Muscle layer of duodenum (tissue), 2 donors: Measurements from ENCODE around the gene ZC3H18.

Experiments used
- H3K27ac ChIP-seq: one replicate; pipeline ENCODE4 v1.7.0; 2013; ENCODE audit warnings: mild to moderate bottlenecking, low read length
- H3K27me3 ChIP-seq: one replicate; pipeline ENCODE4 v1.7.0; 2013; ENCODE audit warnings: low read depth, mild to moderate bottlenecking, control low read depth, low read length
- H3K36me3 ChIP-seq, 2 donors: one replicate each; pipeline ENCODE4 v1.7.0; 2013; ENCODE audit warnings: low read length in 2 of 2, control low read depth in 1 of 2, mild to moderate bottlenecking in 1 of 2; ENCODE audit not compliant: insufficient read depth in 2 of 2, control insufficient read depth in 1 of 2
- H3K4me1 ChIP-seq, 2 donors: one replicate each; pipeline ENCODE4 v1.7.0; 2013; ENCODE audit warnings: low read length in 2 of 2, mild to moderate bottlenecking in 2 of 2, control low read depth in 1 of 2, moderate library complexity in 1 of 2; ENCODE audit not compliant: insufficient read depth in 2 of 2, control insufficient read depth in 1 of 2
- H3K4me3 ChIP-seq, 2 donors: one replicate each; pipeline ENCODE4 v1.7.0; 2013; ENCODE audit warnings: low read length in 2 of 2, low read depth in 1 of 2, mild to moderate bottlenecking in 1 of 2
- H3K9me3 ChIP-seq, 2 donors: one replicate each; pipeline ENCODE4 v1.7.0; 2013; ENCODE audit warnings: low read length in 2 of 2, control low read depth in 1 of 2, mild to moderate bottlenecking in 1 of 2; ENCODE audit not compliant: control insufficient read depth in 1 of 2
- donor health status: healthy.

Gene ZC3H18

DNA sequence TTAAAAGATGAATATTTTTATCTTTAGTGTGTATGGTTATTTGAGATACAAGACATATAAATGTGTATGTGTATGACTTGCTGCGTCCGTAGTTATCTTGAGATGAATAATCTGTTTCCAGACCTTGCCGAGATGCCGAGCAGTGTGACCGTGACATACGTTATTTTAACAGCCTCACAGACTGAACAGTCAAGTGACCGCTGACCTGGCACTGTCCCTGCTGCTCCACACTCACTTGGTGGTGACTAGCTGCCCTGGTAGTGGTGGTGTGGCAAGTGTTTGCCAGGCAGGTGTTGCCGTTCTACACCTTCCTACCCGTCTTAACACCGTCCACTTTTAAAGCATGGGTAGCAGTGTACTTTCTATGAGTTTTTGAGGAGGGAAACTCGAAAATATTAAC lies 5.0 kb downstream of the ZC3H18 start:
- H3K27ac ChIP-seq = no peak overlapping the region
- H3K36me3 ChIP-seq = peaks cover 28 to 39% of the 10 kb centered on the region in 2 donors
- peaks cover 10 to 19% of the 10 kb centered on the region in 2 donors for H3K4me1 ChIP-seq
- H3K27me3 ChIP-seq = no peaks in the 10 kb centered on the region
- no peaks in the 10 kb centered on the region for H3K9me3 ChIP-seq
- no peak overlapping the region for H3K4me3 ChIP-seq

GRCh38 chr16:88576307-88576706 lies 6.1 kb downstream of the ZC3H18 start:
- Histone ChIP-seq H3K9me3 (no peaks in the 10 kb centered on the region), H3K4me3 (no peak overlapping the region), H3K36me3 (peaks cover 33 to 49% of the 10 kb centered on the region in 2 donors), H3K27ac (no peak overlapping the region), H3K4me1 (peaks cover 6 to 14% of the 10 kb centered on the region in 2 donors), H3K27me3 (no peaks in the 10 kb centered on the region)

- Histone ChIP-seq H3K27me3 (no peaks in the 10 kb centered on the region), H3K9me3 (no peaks in the 10 kb centered on the region), H3K36me3 (peaks cover 35 to 54% of the 10 kb centered on the region in 2 donors), H3K27ac (no peak overlapping the region), H3K4me3 (no peak overlapping the region), H3K4me1 (peaks cover 0 to 6% of the 10 kb centered on the region in 2 donors)
These were observed 7.0 kb downstream of the ZC3H18 start for GRCh38 chr16:88577166-88577565.

DNA sequence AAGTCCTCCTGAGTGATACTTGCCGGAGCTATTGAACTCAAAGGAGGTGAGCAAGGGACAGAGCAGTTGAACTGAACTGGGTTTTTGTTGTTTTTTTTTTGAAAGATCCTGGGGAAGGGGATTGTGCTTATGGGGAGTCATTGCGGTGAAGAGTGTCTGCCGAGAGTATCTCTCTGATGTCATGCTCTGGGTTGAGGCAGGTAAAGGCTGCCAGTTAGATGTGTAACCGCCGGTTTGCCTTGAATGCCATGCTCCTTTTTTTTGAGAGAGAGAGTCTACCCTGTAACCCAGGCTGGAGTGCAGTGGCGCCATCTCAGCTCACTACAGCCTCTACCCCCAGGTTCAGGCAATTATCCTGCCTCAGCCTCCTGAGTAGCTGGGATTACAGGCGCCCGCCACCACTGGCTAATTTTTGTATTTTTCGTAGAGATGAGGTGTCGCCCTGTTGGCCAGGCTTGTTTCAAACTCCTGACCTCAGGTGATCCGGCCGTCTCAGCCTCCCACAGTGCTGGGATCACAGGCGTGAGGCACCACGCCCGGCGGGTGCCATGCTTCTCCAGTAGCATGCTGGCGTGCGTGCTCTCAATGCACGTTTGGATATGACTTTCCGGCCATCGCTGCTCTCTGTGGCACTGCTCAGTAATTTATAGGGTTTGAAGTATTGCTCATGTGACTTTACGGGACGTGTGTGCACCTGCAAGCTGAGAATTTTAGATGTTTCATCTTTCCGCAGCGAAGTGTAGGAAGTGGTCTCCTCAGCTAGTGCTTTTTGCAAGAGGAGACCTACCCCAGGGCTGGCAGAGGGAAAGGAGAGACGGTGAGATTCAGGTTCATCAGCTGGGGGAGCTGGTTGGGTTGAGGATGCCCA lies 8.5 kb downstream of the ZC3H18 start:
- H3K9me3 ChIP-seq = no peaks in the 10 kb centered on the region
- no peak overlapping the region for H3K4me3 ChIP-seq
- H3K27me3 ChIP-seq = no peaks in the 10 kb centered on the region
- H3K36me3 ChIP-seq = peaks cover 35 to 57% of the 10 kb centered on the region in 2 donors
- no peaks in the 10 kb centered on the region for H3K4me1 ChIP-seq
- H3K27ac ChIP-seq = no peak overlapping the region

DNA sequence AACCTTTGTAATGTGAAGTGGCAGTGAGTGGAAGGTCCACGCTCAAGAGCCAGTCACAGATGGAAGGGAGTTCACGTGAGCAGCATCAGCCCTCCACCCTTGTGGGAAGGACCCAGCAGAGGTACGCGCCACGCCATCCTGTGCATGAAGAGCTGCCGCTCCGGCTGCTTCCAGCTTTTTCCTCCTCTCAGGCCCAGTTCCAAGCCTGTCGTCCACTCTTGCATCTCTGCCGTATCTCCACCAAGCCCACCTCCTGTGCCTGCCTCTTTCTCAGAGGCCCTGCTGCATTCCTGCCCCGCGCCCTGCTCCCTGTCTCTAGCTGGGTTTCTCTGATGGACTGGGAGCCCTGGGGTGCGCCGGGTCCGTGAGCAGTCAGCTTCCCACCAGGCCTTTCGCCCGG lies 10.2 kb downstream of the ZC3H18 start:
- peaks cover 35 to 59% of the 10 kb centered on the region in 2 donors for H3K36me3 ChIP-seq
- H3K9me3 ChIP-seq = no peaks in the 10 kb centered on the region

GRCh38 chr16:88581033-88581432 lies 10.8 kb downstream of the ZC3H18 start:
- H3K36me3 ChIP-seq = peaks cover 35 to 64% of the 10 kb centered on the region in 2 donors
- no peaks in the 10 kb centered on the region for H3K27me3 ChIP-seq
- H3K9me3 ChIP-seq = no peaks in the 10 kb centered on the region
- H3K4me1 ChIP-seq = no peaks in the 10 kb centered on the region
- H3K4me3 ChIP-seq = no peak overlapping the region
- H3K27ac ChIP-seq = no peak overlapping the region

More for the DNA sequence above, 10.2 kb downstream of the ZC3H18 start:
- no peaks in the 10 kb centered on the region for H3K4me1 ChIP-seq
- H3K27ac ChIP-seq = no peak overlapping the region
- H3K27me3 ChIP-seq = no peaks in the 10 kb centered on the region
- no peak overlapping the region for H3K4me3 ChIP-seq

DNA sequence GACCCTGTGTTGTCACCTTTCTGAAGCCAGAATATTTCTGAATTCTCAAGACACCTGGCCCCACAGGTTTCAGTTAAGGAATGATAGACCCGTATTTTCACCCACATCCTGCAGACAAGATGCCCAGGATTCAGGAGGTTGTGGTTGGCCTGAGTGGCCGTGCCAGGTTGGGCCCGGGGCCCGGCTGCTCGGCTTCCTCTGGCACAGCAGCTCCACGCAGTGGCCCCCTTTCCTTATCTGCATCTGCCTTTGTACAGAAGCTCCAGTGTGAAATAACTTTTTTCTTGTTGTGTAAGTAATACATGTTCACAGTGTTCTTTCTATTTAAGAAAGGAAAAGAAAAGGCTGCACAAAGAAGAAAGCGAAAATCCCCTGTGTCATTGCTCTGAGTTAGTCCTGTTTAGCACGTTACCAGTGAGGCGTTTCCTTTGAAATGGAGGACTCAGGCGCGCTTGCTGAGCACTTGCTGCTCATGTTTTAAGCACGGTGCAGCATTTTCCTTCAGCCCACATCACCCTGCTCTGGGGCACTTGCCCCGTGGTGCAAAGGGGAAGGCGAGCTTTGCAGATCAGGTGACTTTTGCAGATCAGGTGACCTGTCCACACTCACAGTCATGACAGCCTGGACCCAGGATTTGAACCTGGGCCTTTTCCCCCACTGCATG lies 12.8 kb downstream of the ZC3H18 start:
- Histone ChIP-seq H3K4me1 (no peaks in the 10 kb centered on the region), H3K27me3 (no peaks in the 10 kb centered on the region), H3K9me3 (no peaks in the 10 kb centered on the region), H3K36me3 (peaks cover 37 to 63% of the 10 kb centered on the region in 2 donors), H3K27ac (no peak overlapping the region), H3K4me3 (no peak overlapping the region)

GRCh38 chr16:88584676-88585075 lies 14.5 kb downstream of the ZC3H18 start:
- H3K27me3 ChIP-seq = no peaks in the 10 kb centered on the region
- no peaks in the 10 kb centered on the region for H3K4me1 ChIP-seq
- H3K4me3 ChIP-seq = no peak overlapping the region
- H3K9me3 ChIP-seq = no peaks in the 10 kb centered on the region
- no peak overlapping the region for H3K27ac ChIP-seq
- H3K36me3 ChIP-seq = peaks cover 43 to 71% of the 10 kb centered on the region in 2 donors

- Histone ChIP-seq H3K27me3 (no peaks in the 10 kb centered on the region), H3K9me3 (no peaks in the 10 kb centered on the region), H3K27ac (no peak overlapping the region), H3K4me3 (no peak overlapping the region), H3K4me1 (no peaks in the 10 kb centered on the region), H3K36me3 (peaks cover 47 to 71% of the 10 kb centered on the region in 2 donors)
These were observed 15.1 kb downstream of the ZC3H18 start for GRCh38 chr16:88585269-88585668.

DNA sequence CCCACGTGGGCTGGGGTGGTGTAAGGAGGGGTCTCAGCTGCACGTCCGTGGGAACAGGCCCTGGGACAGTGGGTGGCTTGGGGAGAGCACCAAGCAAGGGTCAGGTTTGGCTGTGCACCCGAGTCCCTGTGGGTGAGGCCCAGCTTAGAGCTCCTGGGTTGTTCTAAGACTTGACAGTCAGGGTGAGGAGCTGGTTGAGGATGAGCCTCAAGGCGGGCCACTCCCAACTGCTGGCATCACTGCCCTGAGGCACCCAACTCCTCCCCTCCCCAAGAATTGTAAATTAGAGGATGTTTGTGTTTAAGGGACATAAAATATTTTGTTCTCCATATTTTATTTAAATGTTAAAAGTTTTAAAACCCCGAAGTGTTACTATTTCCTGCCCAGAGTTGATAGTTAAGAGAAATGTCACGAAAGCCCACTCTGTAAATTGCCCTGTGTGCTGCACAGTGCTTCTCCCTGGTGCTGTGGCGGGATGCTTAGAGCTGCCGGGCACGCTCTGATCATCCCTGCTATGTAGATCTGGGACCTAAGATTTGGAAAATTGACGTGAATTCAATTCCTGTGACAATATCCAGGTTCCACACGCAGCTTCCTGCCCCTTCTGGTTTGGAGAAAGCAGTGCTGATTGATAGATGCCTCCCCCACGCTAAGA lies 15.9 kb downstream of the ZC3H18 start:
- Histone ChIP-seq H3K27ac (no peak overlapping the region), H3K9me3 (no peaks in the 10 kb centered on the region), H3K4me3 (no peak overlapping the region), H3K4me1 (no peaks in the 10 kb centered on the region), H3K27me3 (no peaks in the 10 kb centered on the region), H3K36me3 (peaks cover 44 to 63% of the 10 kb centered on the region in 2 donors)

DNA sequence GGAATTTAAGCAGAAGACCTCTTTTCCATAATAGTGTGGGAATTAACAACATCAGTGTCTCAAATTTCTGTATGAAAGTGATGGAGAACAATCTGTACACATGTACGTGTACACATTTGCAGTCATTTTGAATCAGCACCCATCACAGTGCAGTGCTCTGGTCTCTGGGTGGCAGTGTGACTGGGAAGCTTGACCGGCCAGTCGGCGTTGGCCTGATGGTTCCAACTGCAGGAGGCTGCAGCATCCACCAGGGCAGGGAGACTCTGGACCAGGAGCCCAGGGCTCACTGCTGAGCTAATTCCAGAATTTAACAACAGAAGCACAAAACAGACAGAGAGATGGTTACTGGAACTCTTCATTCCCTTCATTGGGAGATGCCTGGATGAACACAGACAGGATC lies 17.9 kb downstream of the ZC3H18 start:
- Histone ChIP-seq H3K9me3 (no peaks in the 10 kb centered on the region), H3K4me1 (no peaks in the 10 kb centered on the region), H3K27me3 (no peaks in the 10 kb centered on the region), H3K4me3 (no peak overlapping the region), H3K27ac (no peak overlapping the region), H3K36me3 (peaks cover 43 to 52% of the 10 kb centered on the region in 2 donors)
